ENCODE measurements around the gene MYL5. TPM values are rescaled to one million over a fixed set of nuclear protein-coding genes. Genes with fewer than 3 reads are reported as not detected.

MYL5 gene
- total RNA-seq, 1 experiment from 2014 or later = 29.8 TPM

DNA sequence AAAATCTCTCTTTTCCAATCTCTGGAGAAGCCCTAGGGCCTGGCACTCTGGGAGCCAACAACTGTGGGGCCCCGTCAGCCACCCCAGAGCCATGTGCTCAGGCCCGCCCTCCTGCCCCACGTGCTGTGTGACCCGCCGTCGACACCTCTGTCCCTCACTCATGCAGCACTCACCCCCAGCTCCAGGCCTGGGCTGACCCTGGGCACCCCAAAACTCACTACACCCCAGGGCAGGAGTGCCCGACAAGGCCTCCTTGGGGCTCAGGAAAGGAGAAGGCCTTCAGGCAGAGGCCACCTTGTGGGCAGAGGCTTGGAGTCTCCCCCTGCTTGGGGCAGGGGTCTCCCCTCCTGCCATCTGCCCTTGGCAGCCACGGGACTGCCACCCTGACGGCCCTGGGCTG lies 5.7 kb downstream of the MYL5 start:
- 0 out of 2 replicates have a peak, but pooled peaks cover 3% of the 10 kb centered on the region for H3F3A ChIP-seq (ENCODE audit: insufficient read depth, low read depth)
- ChIA-PET POLR2A (ENCODE audit: unreplicated experiment) (interaction anchor here (0.6 kb wide), 1 partner anchor 251 kb away, joined by 3 read pairs; no protein-coding TSS in a partner anchor), CTCF (no interaction called here)
- no peak overlapping the region for H3K4me2 ChIP-seq
- DNase-seq = no peak
- no peak overlapping the region for H3K27ac ChIP-seq
- H3K79me2 ChIP-seq (ENCODE audit: low read depth) = peaks cover 5% of the 10 kb centered on the region
- H4K20me1 ChIP-seq (ENCODE audit: insufficient read depth) = no peaks in the 10 kb centered on the region
- no peaks in the 10 kb centered on the region for H3K27me3 ChIP-seq (ENCODE audit: insufficient read depth, low read depth)
- H3K9me2 ChIP-seq (ENCODE audit: insufficient read depth) = no peaks in the 10 kb centered on the region
- no peak overlapping the region for H3K4me3 ChIP-seq
- H3K4me1 ChIP-seq (replicated peaks; ENCODE audit: insufficient read depth) = peaks cover 7% of the 10 kb centered on the region; the same call in 1 of the 2 replicates
- no peak overlapping the region for H2AFZ ChIP-seq
- no peaks in the 10 kb centered on the region for H3K9me3 ChIP-seq (ENCODE audit: insufficient read depth, low read depth)
- no peak for TF ChIP-seq EZH2 (IDR thresholded peaks at IDR 0.05; ENCODE audit: low read depth)
- no TSS peak for BruUV-seq (replicated peaks)
- no peaks in the 10 kb centered on the region for H3K36me3 ChIP-seq (ENCODE audit: low read depth)
- intact Hi-C loops (cut with micrococcal nuclease; ENCODE audit: unreplicated experiment) = no loop called here

DNA sequence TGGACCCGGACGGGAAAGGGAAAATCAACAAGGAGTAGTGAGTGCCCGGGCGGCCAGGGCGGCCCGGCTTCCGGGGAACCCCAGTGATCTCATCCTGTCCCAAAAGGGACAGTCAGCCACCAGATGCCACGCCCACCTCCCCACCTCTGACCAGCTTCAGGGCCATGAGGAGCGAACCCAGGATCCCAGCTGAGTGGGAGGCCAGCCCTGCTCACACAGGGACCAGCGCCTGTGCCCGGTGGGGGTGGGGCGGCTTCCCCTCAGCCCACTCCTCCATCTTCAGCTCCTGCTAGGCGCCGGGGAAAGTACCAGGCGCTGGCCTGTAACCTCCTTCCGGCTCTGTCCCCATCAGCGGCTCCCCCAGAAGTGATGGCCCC lies 6.2 kb downstream of the MYL5 start:
- peaks cover 3% of the 10 kb centered on the region; the same call in 1 of the 2 replicates for H3K4me1 ChIP-seq (replicated peaks; ENCODE audit: insufficient read depth)
- H3K4me2 ChIP-seq = peak overlapping the region; percentile 55; the same call in 1 of the 2 replicates
- H3K4me3 ChIP-seq = no peak overlapping the region; the same call in 1 of the 2 replicates
- no peaks in the 10 kb centered on the region for H4K20me1 ChIP-seq (ENCODE audit: insufficient read depth)
- no peaks in the 10 kb centered on the region for H3K9me3 ChIP-seq (ENCODE audit: insufficient read depth, low read depth)
- ChIA-PET POLR2A (ENCODE audit: unreplicated experiment) (no interaction called here), CTCF (no interaction called here)
- intact Hi-C loops (cut with micrococcal nuclease; ENCODE audit: unreplicated experiment) = no loop called here
- 0 out of 2 replicates have a peak, but pooled peaks cover 3% of the 10 kb centered on the region for H3F3A ChIP-seq (ENCODE audit: insufficient read depth, low read depth)
- H3K27me3 ChIP-seq (ENCODE audit: insufficient read depth, low read depth) = no peaks in the 10 kb centered on the region
- no peaks in the 10 kb centered on the region for H3K36me3 ChIP-seq (ENCODE audit: low read depth)
- no TSS peak for BruUV-seq (replicated peaks)
- no peaks in the 10 kb centered on the region for H3K9me2 ChIP-seq (ENCODE audit: insufficient read depth)
- H3K27ac ChIP-seq = no peak overlapping the region
- no peak for DNase-seq
- TF ChIP-seq, protein P1, sequence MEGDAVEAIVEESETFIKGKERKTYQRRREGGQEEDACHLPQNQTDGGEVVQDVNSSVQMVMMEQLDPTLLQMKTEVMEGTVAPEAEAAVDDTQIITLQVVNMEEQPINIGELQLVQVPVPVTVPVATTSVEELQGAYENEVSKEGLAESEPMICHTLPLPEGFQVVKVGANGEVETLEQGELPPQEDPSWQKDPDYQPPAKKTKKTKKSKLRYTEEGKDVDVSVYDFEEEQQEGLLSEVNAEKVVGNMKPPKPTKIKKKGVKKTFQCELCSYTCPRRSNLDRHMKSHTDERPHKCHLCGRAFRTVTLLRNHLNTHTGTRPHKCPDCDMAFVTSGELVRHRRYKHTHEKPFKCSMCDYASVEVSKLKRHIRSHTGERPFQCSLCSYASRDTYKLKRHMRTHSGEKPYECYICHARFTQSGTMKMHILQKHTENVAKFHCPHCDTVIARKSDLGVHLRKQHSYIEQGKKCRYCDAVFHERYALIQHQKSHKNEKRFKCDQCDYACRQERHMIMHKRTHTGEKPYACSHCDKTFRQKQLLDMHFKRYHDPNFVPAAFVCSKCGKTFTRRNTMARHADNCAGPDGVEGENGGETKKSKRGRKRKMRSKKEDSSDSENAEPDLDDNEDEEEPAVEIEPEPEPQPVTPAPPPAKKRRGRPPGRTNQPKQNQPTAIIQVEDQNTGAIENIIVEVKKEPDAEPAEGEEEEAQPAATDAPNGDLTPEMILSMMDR (conservative IDR thresholded peaks at IDR 0.05) = no peak
- TF ChIP-seq EZH2 (IDR thresholded peaks at IDR 0.05; ENCODE audit: low read depth) = no peak
- peaks cover under 1% of the 10 kb centered on the region for H3K79me2 ChIP-seq (ENCODE audit: low read depth)
- no peak overlapping the region for H2AFZ ChIP-seq

DNA sequence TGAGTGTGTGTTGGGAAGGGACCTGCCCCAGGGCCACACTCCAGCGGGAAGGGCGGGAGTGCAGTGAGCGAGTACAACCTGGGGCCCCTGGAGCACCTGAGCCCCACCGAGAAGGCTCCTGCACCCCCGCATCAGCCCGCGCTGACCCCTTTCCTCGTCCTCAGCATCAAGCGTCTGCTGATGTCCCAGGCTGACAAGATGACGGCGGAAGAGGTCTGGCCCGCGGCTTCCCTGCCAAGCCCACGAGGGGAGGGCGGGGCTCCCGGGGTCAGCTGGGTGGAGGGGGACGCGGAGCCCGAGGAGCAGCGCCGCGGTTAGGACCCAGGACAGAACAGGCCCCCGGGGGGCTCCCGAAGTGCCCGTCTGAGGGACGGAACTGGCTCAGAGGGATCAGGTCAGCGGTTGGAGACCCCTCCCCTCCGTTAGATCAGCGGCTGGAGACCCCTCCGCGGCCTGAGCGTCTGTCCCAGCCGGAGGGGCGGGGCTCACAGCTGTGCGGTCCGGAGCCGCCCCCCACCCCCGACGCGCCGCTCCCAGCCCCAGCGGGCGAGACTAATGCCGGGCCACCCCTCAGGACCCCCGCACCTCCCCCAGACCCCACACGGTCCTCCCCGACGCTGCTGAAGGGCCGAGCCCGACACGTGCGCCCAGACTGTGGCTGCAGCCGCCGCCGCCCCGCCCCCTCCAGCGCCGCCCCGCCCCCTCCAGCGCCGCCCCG lies 6.7 kb downstream of the MYL5 start:
- H3K27me3 ChIP-seq (ENCODE audit: insufficient read depth, low read depth) = no peaks in the 10 kb centered on the region
- H3K36me3 ChIP-seq (ENCODE audit: low read depth) = no peaks in the 10 kb centered on the region
- intact Hi-C loops (cut with micrococcal nuclease; ENCODE audit: unreplicated experiment) = no loop called here
- peak in 1 of 2 experiments; percentile 37 for DNase-seq
- H3K9me3 ChIP-seq (ENCODE audit: insufficient read depth, low read depth) = no peaks in the 10 kb centered on the region
- 0 out of 2 replicates have a peak, but pooled peaks cover 3% of the 10 kb centered on the region for H3F3A ChIP-seq (ENCODE audit: insufficient read depth, low read depth)
- TF ChIP-seq EZH2 (IDR thresholded peaks at IDR 0.05; ENCODE audit: low read depth) = no peak
- TF ChIP-seq, protein P1 (conservative IDR thresholded peaks at IDR 0.05) = no peak
- peak overlapping the region; percentile 55; the same call in 1 of the 2 replicates for H3K4me2 ChIP-seq
- no peaks in the 10 kb centered on the region for H3K4me1 ChIP-seq (replicated peaks; ENCODE audit: insufficient read depth)
- peak overlapping the region; percentile 41; the same call in 1 of the 2 replicates for H3K4me3 ChIP-seq
- H3K79me2 ChIP-seq (ENCODE audit: low read depth) = no peaks in the 10 kb centered on the region
- no peak overlapping the region for H2AFZ ChIP-seq
- ChIA-PET CTCF (no interaction called here), POLR2A (ENCODE audit: unreplicated experiment) (no interaction called here)
- no peaks in the 10 kb centered on the region for H4K20me1 ChIP-seq (ENCODE audit: insufficient read depth)
- H3K9me2 ChIP-seq (ENCODE audit: insufficient read depth) = no peaks in the 10 kb centered on the region
- no peak overlapping the region for H3K27ac ChIP-seq
- no TSS peak for BruUV-seq (replicated peaks)

All from PC-9 (cell line).